Caco-2 (cell line): Measurements from ENCODE around the gene ZNF382. TPM values are rescaled to one million over a fixed set of nuclear protein-coding genes. Genes with fewer than 3 reads are reported as not detected.
A peak's percentile ranks its signal among the peaks of the same experiment; 100 is the strongest.

ENCODE experiments used
- BruUV-seq: library from RNA; stranded (reverse); fragments of 400-500 nt; replicated peaks from 2 replicates; lab custom pipeline; 2021; lab: Mats Ljungman, UMichigan
- CTCF ChIA-PET: fragments of 300-600 bp; sonication (Branson Sonifier 250); formaldehyde crosslinking; loops from one replicate; lab custom pipeline; 2022; ENCODE audit warnings: antibody characterized with exemption; lab: Charles Lee
- POLR2A ChIA-PET: fragments of 300-600 bp; sonication (Branson Sonifier 250); formaldehyde crosslinking; loops from one replicate; lab custom pipeline; 2022; ENCODE audit warnings: antibody characterized with exemption; lab: Charles Lee
- DNase-seq, 2 experiments: peaks; one replicate each; pipeline versions ENCODE4 v3.0.0 to v3.0.0-alpha.2; 2020 to 2022
- H3K27me3 ChIP-seq: replicated peaks from 2 replicates; pipeline ENCODE4 v1.6.0; 2011; ENCODE audit warnings: low read length; ENCODE audit not compliant: control insufficient read depth, insufficient read depth
- H3K36me3 ChIP-seq: 2 replicates; pipeline ENCODE4 v1.5.1; 2011; ENCODE audit warnings: low read length; ENCODE audit not compliant: control insufficient read depth, insufficient read depth
- H3K4me1 ChIP-seq: fragments of 250-450 bp; sonication (Bioruptor Pico); 2 replicates; pipeline ENCODE4 v1.5.1; 2020; ENCODE audit warnings: mild to moderate bottlenecking
- H3K4me3 ChIP-seq: 2 replicates; pipeline ENCODE4 v1.5.1; 2011; ENCODE audit warnings: low read depth, mild to moderate bottlenecking, control low read depth, low read length
- H3K9me3 ChIP-seq: fragments of 250-450 bp; sonication (Bioruptor Pico); 2 replicates; pipeline ENCODE4 v1.5.1; 2020; ENCODE audit warnings: mild to moderate bottlenecking, moderate library complexity
- H3K27ac Mint-ChIP-seq: one replicate; pipeline ENCODE4 v1.8.0; 2022; ENCODE audit warnings: mixed read lengths; ENCODE audit not compliant: unreplicated experiment
- H3K27me3 Mint-ChIP-seq: one replicate; pipeline ENCODE4 v1.8.0; 2022; ENCODE audit warnings: mixed read lengths; ENCODE audit not compliant: insufficient read depth, unreplicated experiment
- H3K36me3 Mint-ChIP-seq: one replicate; pipeline ENCODE4 v1.8.0; 2022; ENCODE audit warnings: mild to moderate bottlenecking, mixed read lengths; ENCODE audit not compliant: insufficient read depth, unreplicated experiment
- H3K4me1 Mint-ChIP-seq: one replicate; pipeline ENCODE4 v1.8.0; 2022; ENCODE audit warnings: low read depth, mixed read lengths; ENCODE audit not compliant: unreplicated experiment
- H3K4me3 Mint-ChIP-seq: one replicate; pipeline ENCODE4 v1.8.0; 2022; ENCODE audit warnings: mild to moderate bottlenecking, moderate library complexity, mixed read lengths; ENCODE audit not compliant: unreplicated experiment
- H3K9me3 Mint-ChIP-seq: one replicate; pipeline ENCODE4 v1.8.0; 2022; ENCODE audit warnings: mixed read lengths; ENCODE audit not compliant: unreplicated experiment
- intact Hi-C: fragments of 100-400 bp; cut with micrococcal nuclease; formaldehyde crosslinking; loops from one replicate; pipeline ENCODE4 v1.10.0; 2022; ENCODE audit not compliant: unreplicated experiment
- total RNA-seq: library from RNA; stranded (reverse); gene quantifications from 2 replicates; pipeline ENCODE4 v1.2.3, GENCODE V29; 2022
- TF ChIP-seq, protein P1 (sequence below), 2 experiments: fragments of 200-600 bp in 1 of 2; IDR thresholded peaks; 1 replicate in 1 of 2; 2 replicates in 1 of 2; pipeline versions ENCODE4 v1.5.1 to v1.8.0; 2011 to 2022; ENCODE audit warnings: antibody characterized with exemption in 1 of 2, control low read depth in 1 of 2, inconsistent platforms in 1 of 2, low read depth in 1 of 2, low read length in 1 of 2, mild to moderate bottlenecking in 1 of 2, moderate library complexity in 1 of 2; ENCODE audit not compliant: insufficient read depth in 1 of 2, severe bottlenecking in 1 of 2, unreplicated experiment in 1 of 2

Gene ZNF382
- total RNA-seq, 1 experiment from 2014 or later: 0.50 TPM

GRCh38 chr19:36652958-36653357, 47.8 kb downstream of the ZNF382 start:
- TF ChIP-seq, protein P1, sequence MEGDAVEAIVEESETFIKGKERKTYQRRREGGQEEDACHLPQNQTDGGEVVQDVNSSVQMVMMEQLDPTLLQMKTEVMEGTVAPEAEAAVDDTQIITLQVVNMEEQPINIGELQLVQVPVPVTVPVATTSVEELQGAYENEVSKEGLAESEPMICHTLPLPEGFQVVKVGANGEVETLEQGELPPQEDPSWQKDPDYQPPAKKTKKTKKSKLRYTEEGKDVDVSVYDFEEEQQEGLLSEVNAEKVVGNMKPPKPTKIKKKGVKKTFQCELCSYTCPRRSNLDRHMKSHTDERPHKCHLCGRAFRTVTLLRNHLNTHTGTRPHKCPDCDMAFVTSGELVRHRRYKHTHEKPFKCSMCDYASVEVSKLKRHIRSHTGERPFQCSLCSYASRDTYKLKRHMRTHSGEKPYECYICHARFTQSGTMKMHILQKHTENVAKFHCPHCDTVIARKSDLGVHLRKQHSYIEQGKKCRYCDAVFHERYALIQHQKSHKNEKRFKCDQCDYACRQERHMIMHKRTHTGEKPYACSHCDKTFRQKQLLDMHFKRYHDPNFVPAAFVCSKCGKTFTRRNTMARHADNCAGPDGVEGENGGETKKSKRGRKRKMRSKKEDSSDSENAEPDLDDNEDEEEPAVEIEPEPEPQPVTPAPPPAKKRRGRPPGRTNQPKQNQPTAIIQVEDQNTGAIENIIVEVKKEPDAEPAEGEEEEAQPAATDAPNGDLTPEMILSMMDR (IDR thresholded peaks at IDR 0.05; ENCODE audit: insufficient read depth in 1 of 2, low read depth in 1 of 2, low read length in 1 of 2, severe bottlenecking in 1 of 2, unreplicated experiment in 1 of 2): no peak
- Histone ChIP-seq H3K36me3 (peaks cover 4% of the 10 kb centered on the region), H3K4me3 (no peak overlapping the region), H3K4me1 (no peaks in the 10 kb centered on the region), H3K27me3 (no peaks in the 10 kb centered on the region), H3K9me3 (peaks cover 22% of the 10 kb centered on the region)
- no TSS peak for BruUV-seq
- H3K27ac Mint-ChIP-seq: no peak overlapping the region
- peaks cover 45% of the 10 kb centered on the region for H3K9me3 Mint-ChIP-seq
- intact Hi-C loops: no loop called here
- H3K27me3 Mint-ChIP-seq: no peaks in the 10 kb centered on the region
- no peak for DNase-seq
- H3K36me3 Mint-ChIP-seq: peaks cover 57% of the 10 kb centered on the region
- H3K4me3 Mint-ChIP-seq: no peak overlapping the region
- ChIA-PET POLR2A (no interaction called here), CTCF (no interaction called here)
- H3K4me1 Mint-ChIP-seq: no peaks in the 10 kb centered on the region

DNA sequence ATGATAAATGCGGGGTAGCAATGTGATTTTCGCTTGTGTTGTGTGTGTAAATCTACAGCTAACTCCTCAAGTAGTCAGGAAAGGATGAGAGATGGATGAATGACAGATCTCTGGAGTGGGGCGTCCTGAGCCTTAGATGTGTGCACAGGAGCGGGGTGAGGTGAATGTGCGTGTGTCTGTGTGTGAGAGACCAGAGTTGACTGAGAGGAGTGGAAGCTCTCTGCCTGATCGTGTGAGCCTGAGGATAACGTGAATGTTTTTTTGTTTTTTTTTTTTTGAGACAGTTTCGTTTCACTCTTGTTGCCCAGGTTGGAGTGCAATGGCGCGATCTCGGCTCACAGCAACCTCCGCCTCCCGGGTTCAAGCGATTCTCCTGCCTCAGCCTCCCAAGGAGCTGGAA, 60.7 kb downstream of the ZNF382 start:
- CTCF ChIA-PET: no interaction called here
- no peaks in the 10 kb centered on the region for H3K36me3 ChIP-seq
- Mint-ChIP-seq H3K9me3 (peaks cover 44% of the 10 kb centered on the region), H3K27ac (peak overlapping the region; percentile 91), H3K4me3 (peak overlapping the region; percentile 98), H3K27me3 (no peaks in the 10 kb centered on the region), H3K36me3 (peaks cover 26% of the 10 kb centered on the region), H3K4me1 (peaks cover 7% of the 10 kb centered on the region)
- DNase-seq: no peak
- no TSS peak for BruUV-seq
- POLR2A ChIA-PET: interaction anchor here (1.3 kb wide), 1 partner anchor 93 kb away, joined by 6 read pairs; the partner anchor contains the start of gene ZNF529
- TF ChIP-seq, protein P1 (IDR thresholded peaks at IDR 0.05; ENCODE audit: insufficient read depth in 1 of 2, low read depth in 1 of 2, low read length in 1 of 2, severe bottlenecking in 1 of 2, unreplicated experiment in 1 of 2): no peak
- H3K9me3 ChIP-seq: 0 out of 2 replicates have a peak, but pooled peaks cover 10% of the 10 kb centered on the region
- H3K27me3 ChIP-seq: no peaks in the 10 kb centered on the region
- H3K4me3 ChIP-seq: peak overlapping the region; percentile 50
- H3K4me1 ChIP-seq: no peaks in the 10 kb centered on the region
- intact Hi-C loops: loop anchor here (1.0 to 10.0 kb wide), 5 partner anchors 21 to 451 kb away; partner anchors contain the start of genes ZNF146, ZNF529, ZNF565 and ZNF566

DNA sequence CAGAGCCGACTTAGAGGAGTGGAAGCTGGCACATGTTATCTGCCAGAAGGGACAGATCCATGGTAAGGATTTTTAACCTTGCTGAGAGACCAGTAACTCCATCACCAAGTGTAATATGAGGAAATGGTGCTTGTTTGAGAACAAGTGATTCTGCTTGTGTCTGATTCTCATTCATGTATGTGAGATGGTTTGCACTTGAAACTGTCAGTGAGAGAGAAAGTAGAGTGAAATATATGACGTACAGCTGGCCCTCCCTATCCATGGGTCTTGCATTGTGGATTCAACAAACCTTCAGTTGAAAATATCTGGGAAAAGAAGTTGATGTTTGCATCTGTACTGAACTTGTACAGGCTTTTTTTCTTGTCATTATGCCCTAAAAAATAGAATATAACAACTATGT, 63.5 kb downstream of the ZNF382 start:
- POLR2A ChIA-PET: no interaction called here
- CTCF ChIA-PET: no interaction called here
- 0 out of 2 replicates have a peak, but pooled peaks cover 4% of the 10 kb centered on the region for H3K9me3 ChIP-seq
- Mint-ChIP-seq H3K27ac (no peak overlapping the region), H3K9me3 (peaks cover 31% of the 10 kb centered on the region), H3K27me3 (no peaks in the 10 kb centered on the region), H3K4me3 (peak overlapping the region; percentile 25), H3K4me1 (peaks cover 7% of the 10 kb centered on the region), H3K36me3 (peaks cover 24% of the 10 kb centered on the region)
- H3K27me3 ChIP-seq: no peaks in the 10 kb centered on the region
- H3K4me3 ChIP-seq: no peak overlapping the region
- intact Hi-C loops: loop anchor here (5.0 to 10.0 kb wide), 2 partner anchors 104 to 454 kb away; partner anchors contain the start of genes ZNF146, ZNF565 and ZNF850
- DNase-seq: no peak
- H3K4me1 ChIP-seq: no peaks in the 10 kb centered on the region
- no TSS peak for BruUV-seq
- no peaks in the 10 kb centered on the region for H3K36me3 ChIP-seq
- TF ChIP-seq, protein P1 (IDR thresholded peaks at IDR 0.05; ENCODE audit: insufficient read depth in 1 of 2, low read depth in 1 of 2, low read length in 1 of 2, severe bottlenecking in 1 of 2, unreplicated experiment in 1 of 2): no peak
